GM13977 (cell line): ENCODE results near the gene POLR3GL.
A peak's percentile ranks its signal among the peaks of the same experiment; 100 is the strongest.

Experiments used
- DNase-seq: peaks from one replicate; pipeline ENCODE4 v3.0.0; 2012; ENCODE audit warnings: low spot score
- CTCF ChIP-seq: IDR thresholded peaks from 2 replicates; pipeline ENCODE4 v1.5.1; 2012; ENCODE audit warnings: mild to moderate bottlenecking, control low read depth; ENCODE audit not compliant: insufficient read depth; ENCODE audit errors: extremely low read depth, missing control alignments
- in situ Hi-C: fragments of 300-500 bp; cut with MboI; formaldehyde crosslinking; loops from one replicate; pipeline ENCODE4 v1.12.0; 2022; ENCODE audit warnings: low sequenced_read_pairs, low pct_unique_long_range_greater_than_20kb, mixed read lengths, inconsistent platforms; ENCODE audit not compliant: unreplicated experiment

The POLR3GL gene

GRCh38 chr1:145957443-145958319 lies 6.8 kb upstream of the POLR3GL start, which contains the start of gene LIX1L:
TSS of gene LIX1L (minus strand) at chr1:145958017. CDS start at chr1:145957927, 90 bp downstream.
- peak; percentile 97 for DNase-seq
- in situ Hi-C loops: no loop called here
- no peak for TF ChIP-seq CTCF

DNA sequence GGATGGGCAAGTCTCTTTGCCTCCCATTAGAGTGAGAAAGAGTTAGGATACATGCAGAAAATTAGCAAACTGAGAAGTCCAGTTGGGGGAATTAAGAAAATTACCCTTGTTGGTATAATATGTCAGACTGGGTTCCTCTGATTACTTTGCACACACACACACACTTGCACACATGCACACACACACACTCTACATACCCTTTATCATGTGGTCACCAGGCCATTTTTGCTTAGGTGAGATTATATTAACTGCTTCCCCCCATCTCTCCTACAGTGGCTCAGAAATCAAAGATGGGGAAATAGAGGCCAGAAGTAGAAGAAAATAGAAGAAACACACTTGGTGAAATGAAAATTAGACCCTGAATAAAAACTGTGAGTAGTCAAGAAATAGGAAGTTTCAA lies 5.8 kb upstream of the POLR3GL start:
- in situ Hi-C loops: no loop called here
- no peak for TF ChIP-seq CTCF
- DNase-seq: no peak

- in situ Hi-C loops: no loop called here
Measured at GRCh38 chr1:145959333-145959732, 5.2 kb upstream of the POLR3GL start.

GRCh38 chr1:145959957-145960467 lies 4.5 kb upstream of the POLR3GL start:
- DNase-seq: no peak
- no peak for TF ChIP-seq CTCF
- in situ Hi-C loops: no loop called here

More at GRCh38 chr1:145959333-145959732, 5.2 kb upstream of the POLR3GL start:
- TF ChIP-seq CTCF: no peak
- DNase-seq: no peak

- no peak for TF ChIP-seq CTCF
- in situ Hi-C loops: no loop called here
- peak; percentile 71 for DNase-seq
Measured at GRCh38 chr1:145960468-145961108, 3.9 kb upstream of the POLR3GL start.

DNA sequence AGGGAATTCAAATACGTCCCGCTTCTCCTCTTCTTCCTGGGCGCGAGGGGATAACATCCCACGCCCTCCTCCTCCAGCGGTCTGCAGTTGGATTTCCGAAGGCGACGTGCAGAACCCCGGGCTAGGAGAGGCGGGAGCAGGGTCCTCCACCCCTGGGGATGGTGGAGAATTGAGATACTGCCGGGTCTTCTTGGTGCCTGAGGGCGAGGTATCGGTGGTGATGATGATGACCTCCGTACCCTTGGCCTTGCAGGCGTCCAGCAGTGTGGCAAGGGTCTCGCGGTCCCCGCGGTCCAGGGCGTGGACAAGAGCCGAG lies 3.4 kb upstream of the POLR3GL start:
- in situ Hi-C loops: no loop called here
- no peak for TF ChIP-seq CTCF
- no peak for DNase-seq
